Smooth muscle cell (in vitro differentiated cells): ENCODE measurements around the gene MAMLD1. TPM values are rescaled to one million over a fixed set of nuclear protein-coding genes. Genes with fewer than 3 reads are reported as not detected.

Experiments used
- DNase-seq: peaks from one replicate; lab custom pipeline; 2025; ENCODE audit not compliant: unreplicated experiment; lab: John Stamatoyannopoulos, UW
- H2AFZ ChIP-seq: fragments of 200-600 bp; sonication (generic); 2 replicates; pipeline ENCODE4 v1.6.0; 2016; ENCODE audit warnings: antibody characterized with exemption, low read depth, mild to moderate bottlenecking
- H3F3A ChIP-seq: fragments of 200-600 bp; sonication (generic); 2 replicates; pipeline ENCODE4 v1.6.0; 2017; ENCODE audit warnings: antibody characterized with exemption, low read depth
- H3K27ac ChIP-seq: fragments of 200-600 bp; sonication (generic); 2 replicates; pipeline ENCODE4 v1.5.1; 2016; ENCODE audit warnings: low read depth, mild to moderate bottlenecking
- H3K27me3 ChIP-seq: fragments of 200-600 bp; sonication (generic); 2 replicates; pipeline ENCODE4 v1.6.1; 2016; ENCODE audit warnings: low read depth, mild to moderate bottlenecking
- H3K36me3 ChIP-seq: fragments of 200-600 bp; sonication (generic); 2 replicates; pipeline ENCODE4 v1.5.1; 2016; ENCODE audit warnings: low read depth
- H3K4me1 ChIP-seq: fragments of 200-600 bp; sonication (generic); 2 replicates; pipeline ENCODE4 v1.5.1; 2016; ENCODE audit warnings: low read depth
- H3K4me2 ChIP-seq: fragments of 200-600 bp; sonication (generic); 2 replicates; pipeline ENCODE4 v1.6.0; 2016; ENCODE audit warnings: mild to moderate bottlenecking
- H3K4me3 ChIP-seq: fragments of 200-600 bp; sonication (generic); 2 replicates; pipeline ENCODE4 v1.5.1; 2016; ENCODE audit warnings: mild to moderate bottlenecking
- H3K79me2 ChIP-seq: fragments of 200-600 bp; sonication (generic); 2 replicates; pipeline ENCODE4 v1.6.0; 2016; ENCODE audit warnings: low read depth, mild to moderate bottlenecking
- H3K9ac ChIP-seq: fragments of 200-600 bp; sonication (generic); 2 replicates; pipeline ENCODE4 v1.6.0; 2016; ENCODE audit warnings: low read depth
- H3K9me3 ChIP-seq: fragments of 200-600 bp; sonication (generic); replicated peaks from 2 replicates; pipeline ENCODE4 v1.5.1; 2016; ENCODE audit warnings: low read depth
- H4K20me1 ChIP-seq: fragments of 200-600 bp; sonication (generic); 2 replicates; pipeline ENCODE4 v1.6.0; 2016; ENCODE audit warnings: low read depth
- WGBS: methylation state at CpG from one replicate; pipeline ENCODE4 v1.1.7; 2016; ENCODE audit warnings: low lambda C conversion rate; 5-methylcytosine and 5-hydroxymethylcytosine counted together
- polyA plus RNA-seq: library from polyadenylated mRNA; unstranded; fragments of >200 nt; fragmentation: Nextera tagmentation; extraction: Ambion mirVana; gene quantifications from 2 replicates; pipeline ENCODE4 v1.2.1, GENCODE V29; 2016
- total RNA-seq: library from RNA; depleted of rRNA; stranded (reverse); fragments of >200 nt; gene quantifications from 2 replicates; pipeline ENCODE4 v1.2.3, GENCODE V29; 2014
- TF ChIP-seq, protein P1 (sequence below): fragments of 200-600 bp; sonication (generic); IDR thresholded peaks from 2 replicates; pipeline ENCODE4 v1.5.1; 2017; ENCODE audit warnings: borderline replicate concordance, mild to moderate bottlenecking, antibody characterized with exemption; ENCODE audit not compliant: insufficient read depth, poor library complexity, severe bottlenecking

Gene MAMLD1
- total and polyA plus RNA-seq, 2 experiments from 2014 or later: 2.4 to 3.8 TPM

DNA sequence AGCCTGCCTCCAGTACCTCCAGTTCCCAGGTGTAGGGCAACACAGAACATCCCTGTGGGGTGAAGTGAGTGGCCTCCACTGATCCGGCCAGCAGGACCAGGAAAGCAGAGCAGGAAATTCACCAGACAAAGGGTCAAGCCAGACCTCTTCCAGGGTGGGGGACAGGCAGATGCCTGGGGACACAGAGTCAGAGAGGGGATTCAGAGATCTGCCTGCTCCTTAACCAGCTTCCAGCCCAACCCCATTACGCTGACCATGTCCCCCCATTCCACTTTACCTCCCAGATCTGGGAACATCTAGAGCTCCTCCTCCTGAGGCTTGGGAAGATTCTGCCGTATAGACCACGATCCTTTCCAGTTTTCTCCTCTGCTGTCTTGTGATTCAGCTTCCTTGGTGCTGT lies 132.4 kb downstream of the MAMLD1 start:
- Histone ChIP-seq H3K79me2 (no peaks in the 10 kb centered on the region), H4K20me1 (no peaks in the 10 kb centered on the region), H3K4me1 (no peaks in the 10 kb centered on the region), H3K9ac (no peak overlapping the region), H3K27ac (no peak overlapping the region), H2AFZ (no peak overlapping the region), H3K27me3 (no peaks in the 10 kb centered on the region), H3K4me2 (no peak overlapping the region), H3F3A (no peaks in the 10 kb centered on the region), H3K4me3 (no peak overlapping the region), H3K9me3 (no peaks in the 10 kb centered on the region), H3K36me3 (no peaks in the 10 kb centered on the region)
- TF ChIP-seq, protein P1, sequence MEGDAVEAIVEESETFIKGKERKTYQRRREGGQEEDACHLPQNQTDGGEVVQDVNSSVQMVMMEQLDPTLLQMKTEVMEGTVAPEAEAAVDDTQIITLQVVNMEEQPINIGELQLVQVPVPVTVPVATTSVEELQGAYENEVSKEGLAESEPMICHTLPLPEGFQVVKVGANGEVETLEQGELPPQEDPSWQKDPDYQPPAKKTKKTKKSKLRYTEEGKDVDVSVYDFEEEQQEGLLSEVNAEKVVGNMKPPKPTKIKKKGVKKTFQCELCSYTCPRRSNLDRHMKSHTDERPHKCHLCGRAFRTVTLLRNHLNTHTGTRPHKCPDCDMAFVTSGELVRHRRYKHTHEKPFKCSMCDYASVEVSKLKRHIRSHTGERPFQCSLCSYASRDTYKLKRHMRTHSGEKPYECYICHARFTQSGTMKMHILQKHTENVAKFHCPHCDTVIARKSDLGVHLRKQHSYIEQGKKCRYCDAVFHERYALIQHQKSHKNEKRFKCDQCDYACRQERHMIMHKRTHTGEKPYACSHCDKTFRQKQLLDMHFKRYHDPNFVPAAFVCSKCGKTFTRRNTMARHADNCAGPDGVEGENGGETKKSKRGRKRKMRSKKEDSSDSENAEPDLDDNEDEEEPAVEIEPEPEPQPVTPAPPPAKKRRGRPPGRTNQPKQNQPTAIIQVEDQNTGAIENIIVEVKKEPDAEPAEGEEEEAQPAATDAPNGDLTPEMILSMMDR: no peak
- 66% methylated on average over 4 of the region's 4 CpGs for WGBS
- no peak for DNase-seq

DNA sequence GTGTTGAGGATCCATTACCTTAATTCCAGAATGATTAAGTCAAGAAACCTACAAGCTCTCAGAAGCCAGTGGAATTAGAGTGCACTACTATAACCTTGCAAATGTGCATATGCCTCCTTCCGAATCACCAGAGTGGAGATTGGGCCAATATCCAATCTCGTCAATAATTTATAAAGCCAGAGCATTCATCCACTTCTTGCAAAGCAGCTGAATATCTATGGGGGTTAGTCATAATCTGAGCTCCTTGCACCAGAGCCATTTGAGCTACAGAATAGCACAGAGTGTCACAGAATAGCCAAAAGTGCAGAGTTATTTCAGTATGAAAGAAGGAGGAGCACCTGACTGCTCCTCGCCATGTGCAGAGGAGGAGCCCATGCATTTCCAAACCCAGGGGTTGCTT lies 136.1 kb downstream of the MAMLD1 start:
- no peak overlapping the region for H3K4me3 ChIP-seq
- no peaks in the 10 kb centered on the region for H3K9me3 ChIP-seq
- no peak overlapping the region for H2AFZ ChIP-seq
- no peaks in the 10 kb centered on the region for H3F3A ChIP-seq
- no peak overlapping the region for H3K9ac ChIP-seq
- H4K20me1 ChIP-seq: no peaks in the 10 kb centered on the region
- H3K27ac ChIP-seq: no peak overlapping the region
- H3K27me3 ChIP-seq: no peaks in the 10 kb centered on the region
- H3K79me2 ChIP-seq: no peaks in the 10 kb centered on the region
- WGBS: 55% methylated on average over 3 of the region's 3 CpGs
- DNase-seq: no peak
- H3K36me3 ChIP-seq: no peaks in the 10 kb centered on the region
- TF ChIP-seq, protein P1: no peak
- no peaks in the 10 kb centered on the region for H3K4me1 ChIP-seq
- no peak overlapping the region for H3K4me2 ChIP-seq

DNA sequence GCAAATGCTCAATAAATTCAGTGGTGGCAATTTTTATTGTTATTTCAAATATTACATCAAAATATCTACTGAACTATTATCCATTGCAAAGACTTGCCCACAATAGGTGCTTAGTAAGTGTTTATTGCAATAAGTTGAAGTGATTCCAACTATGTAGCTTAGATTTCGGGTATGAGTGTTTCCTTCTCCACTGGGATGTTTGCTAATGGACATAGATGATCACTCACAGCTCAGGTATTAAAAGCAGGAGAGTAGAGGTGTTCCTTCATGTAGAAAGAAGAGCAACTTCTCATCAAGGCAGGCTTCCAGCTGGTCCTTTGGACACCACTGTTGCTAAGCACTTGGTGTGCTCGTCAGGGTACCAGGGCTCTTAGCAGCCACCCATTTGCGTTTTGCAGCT lies 139.0 kb downstream of the MAMLD1 start:
- Histone ChIP-seq H2AFZ (no peak overlapping the region), H3K4me2 (no peak overlapping the region), H3K4me1 (no peaks in the 10 kb centered on the region), H3K36me3 (no peaks in the 10 kb centered on the region), H3K27ac (no peak overlapping the region), H3K27me3 (no peaks in the 10 kb centered on the region), H3K4me3 (no peak overlapping the region), H3F3A (no peaks in the 10 kb centered on the region), H4K20me1 (no peaks in the 10 kb centered on the region), H3K79me2 (no peaks in the 10 kb centered on the region), H3K9ac (no peak overlapping the region), H3K9me3 (no peaks in the 10 kb centered on the region)
- 72% methylated on average over 3 of the region's 3 CpGs for WGBS
- DNase-seq: no peak
- TF ChIP-seq, protein P1: no peak
